GM18873 (cell line): Measurements from ENCODE around the gene PACS2.
"Not testable (repeated sequence)": the region's sequence is repeated elsewhere in the genome, so short reads cannot be mapped to it uniquely, and the experiment has no call there.

Experiments
- ATAC-seq: cut with Tn5 transposase; IDR thresholded peaks from one replicate; pipeline ENCODE4 v1.9.1; 2021; ENCODE audit warnings: mild to moderate bottlenecking, moderate library complexity, moderate number of reproducible peaks; ENCODE audit not compliant: unreplicated experiment, low FRiP score

Gene PACS2

DNA sequence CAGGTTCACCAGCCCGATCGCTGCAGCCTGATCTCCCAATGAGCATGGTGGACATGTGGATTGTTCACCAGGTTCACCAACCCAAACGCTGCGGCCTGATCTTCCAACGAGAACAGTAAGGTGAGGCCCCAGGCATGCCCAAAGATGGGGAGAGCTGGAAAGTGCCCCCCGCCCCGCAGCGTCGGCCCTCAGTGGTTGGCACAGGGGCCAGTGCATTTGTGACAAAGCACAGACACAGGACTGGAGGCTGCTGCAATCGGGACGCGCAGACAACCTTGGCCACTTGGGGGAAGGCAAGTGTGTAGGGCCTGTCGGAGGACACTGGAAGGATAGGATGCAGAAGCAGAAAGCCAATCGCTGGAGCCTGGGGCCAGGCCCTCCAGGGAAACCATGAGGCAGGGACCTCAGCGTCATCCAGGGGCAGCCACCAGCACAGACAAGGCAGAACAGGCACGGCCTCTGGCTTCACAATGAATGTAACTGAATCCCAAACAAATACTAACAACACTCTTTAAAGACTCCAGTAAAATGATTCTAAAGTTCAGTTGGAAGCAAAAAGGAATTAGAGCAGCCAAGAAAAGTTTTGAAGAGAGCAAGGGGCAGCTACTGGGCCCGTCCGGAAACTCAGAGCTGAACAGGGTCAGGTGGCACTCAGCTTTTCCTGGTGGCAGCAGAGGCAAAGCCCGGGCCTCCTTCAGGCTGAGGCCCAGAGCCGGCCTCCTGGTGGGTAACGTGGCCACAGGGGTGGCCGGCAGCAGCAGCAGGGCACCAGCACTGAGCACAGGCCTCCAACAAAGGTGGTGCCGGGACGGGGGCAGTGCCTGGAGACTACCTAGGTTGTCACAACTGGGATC lies 27.1 kb upstream of the PACS2 start:
- no peak for ATAC-seq

DNA sequence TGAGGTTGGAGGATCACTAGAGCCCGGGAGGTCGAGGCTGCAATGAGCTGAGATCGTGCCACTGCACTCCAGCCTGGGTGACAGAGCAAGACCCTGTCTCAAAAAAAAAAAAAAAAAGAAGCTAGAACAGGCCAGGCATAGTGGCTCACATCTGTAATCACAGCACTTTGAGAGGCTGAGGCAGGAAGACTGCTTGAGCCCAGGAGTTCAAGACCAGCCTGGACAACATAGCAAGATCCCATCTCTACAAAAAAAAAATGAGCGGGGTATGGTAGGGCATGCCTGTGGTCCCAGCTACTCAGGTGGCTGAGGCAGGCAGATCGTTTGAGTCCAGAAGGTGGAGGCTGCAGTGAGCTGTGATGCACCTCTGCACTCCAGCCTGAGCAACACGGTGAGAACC lies 25.6 kb upstream of the PACS2 start:
- not testable (repeated sequence) for ATAC-seq

DNA sequence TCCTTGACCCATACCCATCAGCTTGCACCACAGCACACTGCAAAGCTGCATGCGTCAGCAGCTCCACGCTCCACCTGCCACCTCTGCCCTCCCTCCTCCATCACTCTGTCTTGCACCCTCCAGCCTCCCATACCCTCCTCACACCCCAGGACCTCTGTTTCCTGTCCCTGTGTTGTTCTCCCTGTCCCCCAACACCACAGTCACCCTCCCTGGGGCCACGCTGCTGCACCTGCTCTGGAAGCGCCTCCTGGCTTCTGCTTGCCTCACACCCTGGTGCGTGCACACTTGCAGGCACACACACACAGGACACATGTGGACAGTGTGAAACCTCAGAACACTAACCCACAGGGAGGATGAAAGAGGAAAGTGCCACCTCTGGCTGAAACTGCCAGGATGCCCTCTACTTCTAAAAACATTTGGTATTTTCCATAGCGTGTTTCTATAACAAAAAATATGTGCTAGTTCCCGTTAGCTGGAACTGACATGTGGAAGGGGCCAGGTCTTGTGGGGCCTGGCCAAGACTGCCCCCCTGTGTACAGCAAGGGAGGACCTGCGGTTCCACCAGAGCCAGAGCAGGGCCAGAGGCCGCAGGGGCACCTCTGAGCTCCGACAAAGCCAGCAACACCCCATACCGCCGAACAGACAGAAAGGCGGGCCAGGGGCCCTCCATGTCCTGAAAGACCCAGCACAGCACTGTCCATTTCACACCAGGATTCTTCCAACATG lies 23.8 kb upstream of the PACS2 start:
- ATAC-seq, result no peak

DNA sequence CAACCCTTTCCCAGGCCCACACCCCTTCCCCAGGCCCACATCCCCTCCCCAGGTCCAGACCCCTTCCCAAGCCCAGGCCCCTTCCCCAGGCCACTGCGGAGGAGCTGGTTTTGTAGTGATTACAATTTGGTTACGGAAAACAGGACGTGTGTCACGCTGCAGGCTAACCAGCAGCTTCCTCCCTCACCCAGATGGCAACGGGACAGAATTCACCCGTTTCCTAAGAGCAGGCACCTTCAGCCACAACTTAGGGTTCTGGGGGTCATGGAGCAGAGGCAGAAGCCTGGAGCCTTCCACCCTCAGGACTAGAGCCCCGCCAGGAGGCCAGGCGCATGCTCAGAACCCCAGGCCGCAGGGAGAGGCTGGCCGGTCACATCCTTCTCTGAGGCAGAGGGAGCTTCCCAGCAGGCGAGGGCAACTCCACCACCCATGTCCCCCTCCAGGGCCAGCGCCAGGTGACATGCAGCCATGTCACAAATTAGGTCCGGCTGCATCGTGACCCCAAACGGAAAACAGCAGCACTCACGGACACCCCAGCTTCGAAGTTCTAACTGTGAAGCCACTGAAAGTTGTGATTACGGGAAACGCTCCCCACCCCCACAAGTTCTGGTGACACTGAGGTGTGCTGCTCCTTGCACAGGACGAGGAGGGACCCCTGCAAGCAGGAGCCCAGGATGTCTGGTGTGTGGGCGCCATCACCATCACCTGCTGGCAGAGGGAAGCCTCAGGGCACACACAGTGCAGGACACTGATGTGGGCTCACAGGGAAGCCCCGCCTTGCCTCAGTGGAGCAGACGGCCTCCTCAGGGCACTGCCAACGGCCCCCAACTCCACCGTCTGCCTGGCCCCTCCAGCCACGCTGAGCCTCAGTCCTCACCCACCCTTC lies 21.5 kb upstream of the PACS2 start:
- ATAC-seq, result no peak

DNA sequence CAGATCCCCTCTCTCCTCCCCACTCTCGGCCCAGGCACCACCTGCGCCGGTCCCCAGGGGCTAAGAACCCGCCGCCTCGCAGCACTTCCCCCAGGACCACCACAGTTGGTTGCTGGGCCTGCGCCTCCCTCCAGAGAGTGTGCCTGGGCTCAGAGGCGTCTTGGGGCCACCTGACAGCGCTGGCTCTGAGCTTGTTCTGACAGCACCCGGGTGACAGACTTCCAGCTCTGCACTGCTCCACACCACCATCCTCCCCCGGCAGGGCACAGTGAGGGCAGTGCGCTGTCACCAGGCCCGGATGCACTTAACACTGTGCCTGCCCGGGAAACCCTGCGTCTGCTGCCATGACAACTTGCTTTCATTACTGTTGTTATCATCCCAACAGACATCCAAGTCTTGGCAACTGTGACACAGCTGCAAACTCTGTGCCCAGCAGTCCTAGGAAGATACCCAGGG lies 20.4 kb upstream of the PACS2 start:
- no peak for ATAC-seq

DNA sequence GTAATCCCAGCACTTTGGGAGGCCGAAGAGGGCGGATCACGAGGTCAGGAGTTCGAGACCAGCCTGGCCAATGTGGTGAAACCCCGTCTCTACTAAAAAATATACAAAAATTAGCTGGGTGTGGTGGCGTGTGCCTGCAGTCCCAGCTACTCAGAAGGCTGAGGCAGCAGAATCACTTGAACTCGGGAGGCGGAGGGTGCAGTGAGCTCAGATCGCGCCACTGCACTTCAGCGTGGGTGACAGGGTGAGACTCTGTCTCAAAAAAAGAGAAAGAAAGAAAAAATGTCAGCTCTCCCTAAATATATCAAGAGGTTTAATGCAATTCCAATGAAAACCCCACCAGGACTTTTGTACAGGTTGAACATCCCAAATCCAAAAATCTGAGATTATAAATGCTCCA lies 17.2 kb upstream of the PACS2 start:
- not testable (repeated sequence) for ATAC-seq

DNA sequence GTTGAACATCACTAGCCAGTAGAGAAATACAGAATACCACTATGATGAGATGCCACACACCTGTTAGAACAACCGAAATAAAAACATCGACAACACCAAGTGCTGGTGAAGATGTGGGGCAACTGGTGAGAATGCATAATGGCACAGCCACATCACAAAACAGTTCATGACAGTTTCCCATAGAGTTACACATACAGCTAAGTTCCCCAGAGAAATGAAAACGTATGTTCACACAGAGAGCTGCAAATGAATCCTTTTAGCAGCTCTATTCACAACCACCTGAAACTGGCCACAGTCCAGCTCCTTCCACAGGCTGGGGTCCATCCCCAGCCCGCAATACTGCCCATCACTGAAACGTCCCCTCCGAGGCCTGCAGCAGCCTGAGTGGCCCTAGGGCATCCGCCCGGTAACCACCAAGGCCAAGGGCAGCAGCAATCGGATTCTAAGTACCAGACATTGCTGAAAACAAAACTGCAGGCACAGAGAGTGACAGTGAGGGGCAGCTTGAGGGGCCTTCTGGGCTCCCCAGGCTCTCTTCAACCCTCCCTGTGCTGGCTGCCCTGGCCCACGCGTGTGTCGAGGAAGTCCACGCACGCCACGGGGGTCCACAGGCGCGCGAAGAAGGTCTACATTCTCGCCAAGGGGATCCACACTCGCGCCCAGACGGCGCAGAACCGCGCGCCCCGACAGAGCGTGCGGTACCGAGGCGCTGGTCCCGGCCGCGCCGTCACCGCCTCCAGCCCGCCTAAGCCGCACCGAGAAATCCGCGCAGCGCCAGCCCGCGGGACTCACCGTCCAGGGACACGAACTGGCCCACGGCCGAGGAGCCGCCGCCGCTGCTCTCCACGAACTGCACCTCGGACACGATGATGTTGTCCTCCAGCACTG lies 14.7 kb upstream of the PACS2 start:
- ATAC-seq, result peak; percentile 6

DNA sequence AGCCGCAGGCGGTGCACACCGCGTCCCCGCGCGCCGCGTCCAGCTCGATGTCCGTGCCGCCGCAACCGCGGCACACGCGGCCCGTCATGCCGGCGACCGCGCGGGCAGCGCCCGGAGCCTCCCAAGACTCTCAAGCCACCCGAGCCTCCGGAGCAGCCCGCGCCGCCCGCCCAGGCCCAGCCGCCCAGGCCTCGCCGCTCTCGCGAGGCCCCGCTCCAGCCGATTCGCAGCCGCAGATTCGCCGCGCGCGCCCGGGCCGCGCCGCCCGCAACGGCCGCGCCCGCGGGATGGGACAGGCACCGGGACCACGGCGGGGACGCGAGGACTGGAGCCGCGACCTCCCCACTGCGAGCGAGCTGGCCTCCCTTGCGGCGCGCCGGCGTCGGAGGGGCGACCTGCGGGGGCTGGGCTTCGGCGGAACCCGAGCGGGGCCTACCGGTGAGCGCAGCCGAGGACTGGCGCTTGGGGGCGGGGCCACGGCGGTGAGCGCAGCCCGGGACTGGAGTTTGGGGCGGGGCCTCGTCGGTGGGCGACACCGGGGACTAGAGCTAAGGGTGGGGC lies 13.9 kb upstream of the PACS2 start, which contains the start of gene BRF1:
TSS of gene BRF1 (minus strand) at position 460 of the 561 bp plus-strand sequence. CDS start at position 88, 372 bp downstream.
- ATAC-seq, result peak; percentile 67

DNA sequence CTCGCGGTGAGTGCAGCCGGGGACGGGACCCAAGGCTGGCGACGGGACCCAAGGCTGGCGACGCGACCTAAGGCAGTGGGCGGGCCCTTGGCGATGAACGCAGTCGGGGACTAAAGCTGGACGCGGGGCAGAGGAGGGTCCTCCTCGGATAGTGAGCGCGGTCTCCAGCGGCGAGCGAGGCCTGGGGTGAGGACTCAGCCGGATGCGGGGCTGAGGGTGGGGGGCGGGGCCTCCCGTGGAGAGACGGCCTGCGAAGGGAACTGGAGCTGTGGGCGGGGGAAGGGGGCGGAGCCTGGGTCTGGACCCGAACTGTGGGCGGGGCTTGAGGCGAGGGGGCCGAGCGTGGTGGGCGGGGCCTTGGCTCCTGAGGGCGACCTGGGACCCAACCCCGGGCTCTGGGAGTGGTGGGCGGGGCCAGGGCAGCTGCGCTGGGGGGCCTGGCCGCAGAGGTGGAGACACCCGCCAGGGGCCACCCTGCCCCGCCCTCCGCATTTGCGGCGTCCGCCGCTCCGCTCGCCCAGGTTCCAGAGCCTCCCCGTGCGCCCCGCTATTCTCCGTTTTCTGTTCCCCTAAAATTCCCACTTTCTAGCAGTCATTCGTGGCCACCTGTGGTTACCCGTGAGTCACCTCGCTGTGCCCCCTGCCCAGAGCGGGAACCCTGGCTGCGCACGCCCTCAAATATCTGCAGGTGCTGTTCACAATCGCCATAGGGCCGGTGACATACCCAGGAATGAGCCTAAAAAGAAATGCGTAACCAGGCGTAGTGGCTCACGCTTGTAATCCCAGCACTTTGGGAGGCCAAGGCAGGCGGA lies 13.2 kb upstream of the PACS2 start:
- peak; percentile 49 for ATAC-seq

DNA sequence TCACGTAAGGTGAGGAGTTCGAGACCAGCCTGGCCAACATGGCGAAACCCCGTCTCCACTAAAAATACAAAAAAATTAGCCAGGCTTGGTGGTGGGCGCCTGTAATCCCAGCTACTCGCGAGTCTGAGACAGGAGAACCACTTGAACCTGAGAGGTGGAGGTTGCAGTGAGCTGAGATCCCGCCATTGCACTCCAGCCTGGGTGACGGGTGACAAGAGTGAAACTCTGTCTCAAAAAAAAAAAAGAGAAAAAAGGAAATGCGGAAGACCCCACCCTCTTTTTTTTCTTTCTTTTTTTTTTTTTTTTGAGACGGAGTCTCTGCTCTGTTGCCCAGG lies 12.7 kb upstream of the PACS2 start:
- ATAC-seq, result not testable (repeated sequence)

DNA sequence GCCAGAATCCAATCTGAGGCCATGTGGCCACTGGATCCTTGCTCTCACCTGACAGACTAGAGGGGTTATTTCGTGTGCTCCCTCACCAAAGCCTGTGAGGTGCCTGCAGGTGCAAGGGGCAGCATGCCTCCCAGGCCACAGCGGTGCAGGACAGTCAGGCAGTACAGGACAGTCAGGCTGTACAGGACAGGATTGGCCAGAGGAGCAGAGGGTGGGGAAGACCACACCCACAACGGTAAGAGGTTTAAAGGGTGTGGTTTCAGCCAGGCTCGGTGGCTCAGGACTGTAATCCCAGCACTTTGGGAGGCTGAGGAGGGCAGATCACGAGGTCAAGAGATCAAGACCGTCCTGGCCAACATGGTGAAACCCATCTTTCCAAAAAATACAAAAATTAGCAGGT lies 10.6 kb upstream of the PACS2 start:
- ATAC-seq, result no peak

DNA sequence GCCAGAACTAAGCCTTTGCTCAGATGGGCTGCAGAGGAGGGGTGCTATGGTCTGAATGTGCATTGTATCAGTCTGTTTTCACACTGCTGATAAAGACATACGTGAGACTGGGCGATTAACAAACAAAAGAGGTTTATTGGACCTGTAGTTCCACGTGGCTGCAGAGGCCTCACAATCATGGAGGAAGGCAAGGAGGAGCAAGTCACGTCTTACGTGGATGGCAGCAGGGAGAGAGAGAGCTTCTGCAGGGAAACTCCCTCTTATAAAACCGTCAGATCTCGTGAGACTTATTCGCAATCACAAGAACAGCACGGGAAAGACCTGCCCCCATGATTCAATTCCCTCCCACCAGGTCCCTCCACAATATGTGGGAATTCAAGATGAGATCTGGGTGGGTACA lies 10.0 kb upstream of the PACS2 start:
- no peak for ATAC-seq

DNA sequence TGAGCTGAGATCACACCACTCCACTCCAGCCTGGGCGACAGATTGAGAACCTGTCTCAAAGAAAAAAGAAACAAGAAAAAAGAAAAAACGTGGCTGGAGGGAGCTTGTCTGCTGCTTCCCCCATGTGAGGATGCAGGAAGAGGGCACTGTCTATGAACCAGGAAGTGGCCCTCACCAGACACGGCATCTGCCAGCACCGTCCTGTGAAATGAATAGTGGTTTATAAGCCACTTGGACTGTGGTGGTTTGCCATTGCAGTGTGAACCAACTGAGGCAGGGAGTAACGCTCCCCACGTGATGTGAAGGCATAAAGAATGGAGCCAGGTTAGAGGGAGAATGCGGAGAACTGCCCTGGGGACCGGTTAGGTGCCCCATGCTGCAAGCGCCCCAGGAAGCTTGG lies 9.2 kb upstream of the PACS2 start:
- no peak for ATAC-seq

DNA sequence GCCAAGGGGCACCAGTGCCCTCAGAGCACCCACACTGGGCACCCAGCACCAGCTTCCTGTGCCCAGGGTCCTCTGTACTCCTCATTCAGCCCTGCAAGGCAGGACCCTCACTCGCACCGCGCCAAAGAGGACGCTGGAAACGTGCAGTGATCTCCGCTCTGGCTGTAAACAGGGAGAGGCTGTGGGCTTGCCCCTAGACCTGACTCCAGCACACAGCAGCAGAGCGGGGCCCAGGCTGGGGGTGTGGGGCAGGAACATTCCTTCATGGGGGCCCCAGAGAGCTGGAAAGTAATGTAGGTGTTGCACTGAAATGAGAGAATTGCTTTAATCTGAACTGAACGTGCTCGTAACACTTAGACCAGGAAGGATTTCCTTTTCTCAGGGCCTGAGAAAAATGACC lies 8.8 kb upstream of the PACS2 start:
- no peak for ATAC-seq

DNA sequence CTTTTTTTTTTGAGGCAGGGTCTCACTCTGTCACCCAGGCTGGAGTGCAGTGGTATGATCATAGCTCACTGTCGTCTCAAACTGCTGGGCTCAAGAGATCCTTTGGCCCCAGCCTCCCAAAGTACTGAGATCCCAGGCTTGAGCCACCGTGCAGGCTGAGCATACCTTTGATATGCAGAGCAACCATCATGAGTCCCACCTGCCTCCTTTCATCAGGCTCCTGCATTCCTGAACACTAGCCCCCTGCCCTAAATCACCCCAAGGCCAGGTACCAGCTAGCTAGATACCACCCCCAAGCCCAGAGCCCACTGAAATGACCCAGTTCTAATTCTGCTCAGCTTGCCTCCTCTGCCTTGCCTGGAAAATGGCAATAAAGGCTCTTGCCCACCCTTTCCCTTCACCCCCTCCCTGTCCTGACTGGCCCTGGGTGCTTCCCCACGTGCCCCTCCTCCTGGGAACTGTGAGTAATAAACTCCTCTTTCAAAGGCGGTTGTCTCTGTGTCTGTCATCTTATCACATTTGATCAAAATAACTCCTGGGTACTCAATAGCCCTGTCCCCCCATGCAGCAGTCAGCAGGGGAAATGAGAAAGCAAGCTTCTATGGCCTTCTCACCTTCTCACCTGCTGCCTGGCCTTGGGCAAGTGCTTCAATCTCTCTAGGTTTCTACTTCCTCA lies 7.4 kb upstream of the PACS2 start:
- ATAC-seq, result no peak

DNA sequence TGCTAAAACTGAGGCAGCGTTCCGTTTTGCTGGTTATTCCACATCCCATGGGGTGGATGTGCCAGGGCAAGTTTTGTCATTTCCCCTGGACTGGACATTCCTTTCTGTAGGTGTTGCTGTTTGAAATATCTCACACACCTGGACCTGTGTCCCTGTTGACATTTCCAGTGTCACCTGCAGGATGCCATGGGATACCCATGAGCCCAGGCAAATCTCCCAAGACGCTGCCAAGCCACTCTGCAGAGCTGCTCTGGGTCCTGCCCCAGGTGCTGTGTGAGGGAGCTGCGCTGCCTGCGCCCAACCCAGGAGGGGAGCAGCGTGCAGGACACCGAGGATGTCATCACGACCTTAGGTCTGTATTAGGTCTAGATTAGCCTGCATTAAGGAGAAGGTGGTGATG lies 5.2 kb upstream of the PACS2 start:
- ATAC-seq, result no peak

DNA sequence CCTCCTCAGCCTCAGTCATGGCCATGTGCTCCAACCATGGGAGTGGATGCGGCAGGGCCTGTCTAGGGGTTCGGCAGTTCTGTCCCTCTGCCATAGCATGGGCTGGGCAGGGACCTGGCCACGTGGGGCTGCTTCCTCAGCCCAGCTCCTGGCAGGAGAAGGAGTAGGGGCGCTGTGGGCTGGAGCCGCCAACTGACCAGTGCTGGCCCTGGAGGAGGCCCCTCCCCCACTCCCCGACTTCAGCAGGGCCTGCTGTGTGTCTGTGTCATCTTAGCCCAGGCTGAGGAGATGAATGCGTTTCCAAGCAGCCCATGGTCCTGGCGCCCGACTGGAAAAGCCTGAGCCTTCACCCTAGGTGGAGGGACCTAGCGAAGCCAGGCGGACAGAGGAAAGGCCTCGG lies 2.7 kb upstream of the PACS2 start:
- ATAC-seq, result no peak

DNA sequence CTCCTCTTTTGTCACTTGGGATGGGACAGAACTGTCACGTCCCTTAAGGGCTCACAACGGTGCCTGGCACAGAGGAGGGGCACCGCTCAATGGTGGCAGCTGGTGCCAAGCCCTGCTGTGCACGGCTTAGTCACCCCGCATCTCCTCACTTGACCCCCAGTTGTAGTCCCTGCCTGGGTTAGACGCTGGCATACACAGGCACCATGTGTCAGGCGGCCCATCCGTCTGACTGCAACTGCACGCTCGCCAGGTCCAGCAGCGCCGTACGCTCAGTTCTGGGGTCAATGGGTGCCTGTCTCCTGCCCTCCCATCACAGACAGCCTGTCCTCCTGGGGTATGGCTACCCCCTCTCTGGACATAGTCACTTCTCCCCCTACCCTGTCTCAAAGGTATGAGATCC lies 1.6 kb upstream of the PACS2 start:
- ATAC-seq, result no peak
